OCI-LY1 (cell line): ENCODE data around the gene SERPINA5.

Experiments used
- H2AFZ ChIP-seq: fragments of 200-600 bp; sonication (generic), shearing (Covaris generic); 2 replicates; pipeline ENCODE4 v1.6.0; 2014; ENCODE audit warnings: antibody characterized with exemption, mild to moderate bottlenecking, low read length
- H3F3A ChIP-seq: fragments of 200-600 bp; sonication (generic), shearing (Covaris generic); 2 replicates; pipeline ENCODE4 v1.6.0; 2014; ENCODE audit warnings: mild to moderate bottlenecking, antibody characterized with exemption, low read length, moderate library complexity; ENCODE audit not compliant: insufficient read depth
- H3K27ac ChIP-seq: fragments of 200-600 bp; sonication (generic); 2 replicates; pipeline ENCODE4 v1.5.1; 2014; ENCODE audit warnings: low read length, mixed run types, mild to moderate bottlenecking, low read depth; ENCODE audit not compliant: poor library complexity, severe bottlenecking
- H3K27me3 ChIP-seq: fragments of 200-600 bp; sonication (generic); 2 replicates; pipeline ENCODE4 v1.6.0; 2014; ENCODE audit warnings: antibody characterized with exemption, mild to moderate bottlenecking, low read length, moderate library complexity; ENCODE audit not compliant: insufficient read depth
- H3K36me3 ChIP-seq: fragments of 200-600 bp; sonication (generic); 2 replicates; pipeline ENCODE4 v1.6.1; 2014; ENCODE audit warnings: mild to moderate bottlenecking, antibody characterized with exemption, low read length, moderate library complexity, mixed read lengths; ENCODE audit not compliant: insufficient read depth
- H3K4me1 ChIP-seq: fragments of 200-600 bp; sonication (generic); 2 replicates; pipeline ENCODE4 v1.5.1; 2014; ENCODE audit warnings: mild to moderate bottlenecking, low read length, moderate library complexity; ENCODE audit not compliant: insufficient read depth, severe bottlenecking
- H3K4me2 ChIP-seq: fragments of 200-600 bp; sonication (generic), shearing (Covaris generic); 2 replicates; pipeline ENCODE4 v1.6.1; 2014; ENCODE audit warnings: low read length
- H3K4me3 ChIP-seq: fragments of 200-600 bp; sonication (generic); 2 replicates; pipeline ENCODE4 v1.5.1; 2014; ENCODE audit warnings: low read length, low read depth, mild to moderate bottlenecking, mixed read lengths; ENCODE audit not compliant: poor library complexity, severe bottlenecking
- H3K79me2 ChIP-seq: fragments of 200-600 bp; shearing (Covaris generic); 2 replicates; pipeline ENCODE4 v1.6.1; 2016; ENCODE audit warnings: mixed run types, low read length, mixed read lengths; ENCODE audit not compliant: insufficient read depth
- H3K9ac ChIP-seq: fragments of 200-600 bp; sonication (generic), shearing (Covaris generic); 2 replicates; pipeline ENCODE4 v1.6.1; 2014; ENCODE audit warnings: mild to moderate bottlenecking, low read length, mixed read lengths
- H3K9me2 ChIP-seq: fragments of 200-600 bp; sonication (generic), shearing (Covaris generic); 2 replicates; pipeline ENCODE4 v1.6.1; 2014; ENCODE audit warnings: low read depth, mild to moderate bottlenecking, low read length, mixed read lengths
- H3K9me3 ChIP-seq: fragments of 200-600 bp; shearing (Covaris generic); 2 replicates; pipeline ENCODE4 v1.6.1; 2014; ENCODE audit warnings: low read length, mixed read lengths
- H4K20me1 ChIP-seq: fragments of 200-600 bp; sonication (generic), shearing (Covaris generic); 2 replicates; pipeline ENCODE4 v1.6.0; 2016; ENCODE audit warnings: mild to moderate bottlenecking, low read length; ENCODE audit not compliant: insufficient read depth
- EZH2 ChIP-seq: fragments of 200-600 bp; sonication (generic), shearing (Covaris generic); IDR thresholded peaks from 2 replicates; pipeline ENCODE4 v1.8.0; 2017; ENCODE audit warnings: borderline replicate concordance, mixed run types, mild to moderate bottlenecking, antibody characterized with exemption, low read length, moderate library complexity, mixed read lengths
- TF ChIP-seq, protein P1 (sequence below): fragments of 200-600 bp; sonication (generic), shearing (Covaris generic); IDR thresholded peaks from 2 replicates; pipeline ENCODE4 v1.5.1; 2017; ENCODE audit warnings: mild to moderate bottlenecking, antibody characterized with exemption, low read length, moderate library complexity, mixed read lengths

SERPINA5 gene

DNA sequence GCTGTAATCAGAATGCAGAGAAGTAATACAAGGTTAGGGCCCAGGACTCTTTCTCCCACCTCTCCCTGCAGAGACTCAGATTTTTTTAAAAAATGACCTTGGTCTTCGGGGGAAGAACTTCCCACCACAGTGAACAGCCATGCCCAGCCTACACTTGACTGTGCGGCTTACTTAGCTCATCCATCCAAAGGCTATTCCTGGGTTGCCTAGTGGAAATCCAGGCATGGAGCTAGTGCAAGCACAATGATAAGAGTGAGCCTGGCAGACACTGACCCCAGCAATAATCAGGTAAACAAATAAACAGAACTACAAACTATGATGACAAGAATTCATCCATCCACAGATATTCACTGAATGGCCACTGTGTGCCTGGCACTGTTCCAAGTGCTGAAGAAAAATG lies 14.7 kb downstream of the SERPINA5 start:
- Histone ChIP-seq H3K79me2 (no peaks in the 10 kb centered on the region), H2AFZ (no peak overlapping the region), H3K27ac (no peak overlapping the region), H3K27me3 (no peaks in the 10 kb centered on the region; the same call in 1 of the 2 replicates), H3K4me3 (no peak overlapping the region), H3K9me2 (no peaks in the 10 kb centered on the region), H3K4me2 (no peak overlapping the region), H3K9me3 (no peaks in the 10 kb centered on the region), H3K4me1 (no peaks in the 10 kb centered on the region), H3K36me3 (no peaks in the 10 kb centered on the region), H4K20me1 (no peaks in the 10 kb centered on the region), H3K9ac (no peak overlapping the region), H3F3A (no peaks in the 10 kb centered on the region)
- TF ChIP-seq EZH2, result no peak
- TF ChIP-seq, protein P1, sequence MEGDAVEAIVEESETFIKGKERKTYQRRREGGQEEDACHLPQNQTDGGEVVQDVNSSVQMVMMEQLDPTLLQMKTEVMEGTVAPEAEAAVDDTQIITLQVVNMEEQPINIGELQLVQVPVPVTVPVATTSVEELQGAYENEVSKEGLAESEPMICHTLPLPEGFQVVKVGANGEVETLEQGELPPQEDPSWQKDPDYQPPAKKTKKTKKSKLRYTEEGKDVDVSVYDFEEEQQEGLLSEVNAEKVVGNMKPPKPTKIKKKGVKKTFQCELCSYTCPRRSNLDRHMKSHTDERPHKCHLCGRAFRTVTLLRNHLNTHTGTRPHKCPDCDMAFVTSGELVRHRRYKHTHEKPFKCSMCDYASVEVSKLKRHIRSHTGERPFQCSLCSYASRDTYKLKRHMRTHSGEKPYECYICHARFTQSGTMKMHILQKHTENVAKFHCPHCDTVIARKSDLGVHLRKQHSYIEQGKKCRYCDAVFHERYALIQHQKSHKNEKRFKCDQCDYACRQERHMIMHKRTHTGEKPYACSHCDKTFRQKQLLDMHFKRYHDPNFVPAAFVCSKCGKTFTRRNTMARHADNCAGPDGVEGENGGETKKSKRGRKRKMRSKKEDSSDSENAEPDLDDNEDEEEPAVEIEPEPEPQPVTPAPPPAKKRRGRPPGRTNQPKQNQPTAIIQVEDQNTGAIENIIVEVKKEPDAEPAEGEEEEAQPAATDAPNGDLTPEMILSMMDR, result no peak

DNA sequence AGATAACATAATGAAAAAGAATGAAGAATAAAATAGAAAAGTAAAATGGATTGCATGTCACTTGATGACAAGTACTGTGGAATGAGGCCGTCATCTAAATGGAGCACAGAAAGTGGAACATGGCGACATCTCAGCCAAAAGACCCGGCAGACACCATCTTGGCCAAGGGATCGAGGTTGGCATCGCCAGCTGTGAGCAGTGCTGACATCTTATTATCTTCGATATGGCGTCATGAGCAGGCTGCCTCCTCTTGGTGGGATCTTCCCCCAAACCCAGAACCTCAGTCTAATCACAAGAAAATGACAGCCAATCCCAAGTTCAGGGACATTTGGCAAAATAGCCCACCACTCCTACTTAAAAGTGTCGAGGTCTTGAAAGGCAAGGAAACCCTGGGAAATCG lies 15.1 kb downstream of the SERPINA5 start:
- no peak for TF ChIP-seq EZH2
- TF ChIP-seq, protein P1, result no peak
- H3K9me3 ChIP-seq, result no peaks in the 10 kb centered on the region
- no peaks in the 10 kb centered on the region; the same call in 1 of the 2 replicates for H3K27me3 ChIP-seq
- H3K79me2 ChIP-seq, result no peaks in the 10 kb centered on the region
- H2AFZ ChIP-seq, result no peak overlapping the region
- H3K4me1 ChIP-seq, result no peaks in the 10 kb centered on the region
- no peaks in the 10 kb centered on the region for H4K20me1 ChIP-seq
- H3F3A ChIP-seq, result no peaks in the 10 kb centered on the region
- H3K4me2 ChIP-seq, result no peak overlapping the region
- no peak overlapping the region for H3K4me3 ChIP-seq
- no peaks in the 10 kb centered on the region for H3K36me3 ChIP-seq
- no peak overlapping the region for H3K27ac ChIP-seq
- H3K9ac ChIP-seq, result no peak overlapping the region
- H3K9me2 ChIP-seq, result no peaks in the 10 kb centered on the region

GRCh38 chr14:94597788-94598187 lies 16.6 kb downstream of the SERPINA5 start:
- Histone ChIP-seq H3K9me2 (no peaks in the 10 kb centered on the region), H4K20me1 (no peaks in the 10 kb centered on the region), H3K9ac (no peak overlapping the region), H3K79me2 (no peaks in the 10 kb centered on the region), H3K27me3 (no peaks in the 10 kb centered on the region; the same call in 1 of the 2 replicates), H3K9me3 (no peaks in the 10 kb centered on the region), H3K36me3 (no peaks in the 10 kb centered on the region), H3K4me1 (no peaks in the 10 kb centered on the region), H2AFZ (no peak overlapping the region), H3F3A (no peaks in the 10 kb centered on the region), H3K27ac (no peak overlapping the region), H3K4me3 (no peak overlapping the region), H3K4me2 (no peak overlapping the region)
- TF ChIP-seq, protein P1, result no peak
- TF ChIP-seq EZH2, result no peak
